ENCODE results near the gene PDE4D.

DNA sequence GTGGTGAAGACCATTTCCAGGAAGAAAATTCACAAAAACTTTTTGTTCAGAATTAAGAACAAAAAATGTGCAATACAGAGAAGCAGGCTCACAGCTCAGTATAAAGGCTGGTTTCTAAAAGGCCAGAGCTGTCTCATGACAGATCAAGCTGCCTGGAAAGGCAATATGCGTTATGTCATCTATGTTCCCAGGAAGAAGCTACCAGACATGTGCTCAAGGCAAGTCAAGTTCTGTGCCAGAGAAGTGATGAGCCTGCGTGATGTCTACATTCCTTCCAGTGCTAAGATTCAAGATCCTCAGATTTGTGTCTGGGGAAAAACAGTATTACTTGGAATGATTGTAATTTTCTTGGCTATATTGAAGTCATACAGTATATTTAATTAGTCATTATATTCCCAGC, 104.3 kb downstream of the PDE4D start:
- TF ChIP-seq, protein P1, sequence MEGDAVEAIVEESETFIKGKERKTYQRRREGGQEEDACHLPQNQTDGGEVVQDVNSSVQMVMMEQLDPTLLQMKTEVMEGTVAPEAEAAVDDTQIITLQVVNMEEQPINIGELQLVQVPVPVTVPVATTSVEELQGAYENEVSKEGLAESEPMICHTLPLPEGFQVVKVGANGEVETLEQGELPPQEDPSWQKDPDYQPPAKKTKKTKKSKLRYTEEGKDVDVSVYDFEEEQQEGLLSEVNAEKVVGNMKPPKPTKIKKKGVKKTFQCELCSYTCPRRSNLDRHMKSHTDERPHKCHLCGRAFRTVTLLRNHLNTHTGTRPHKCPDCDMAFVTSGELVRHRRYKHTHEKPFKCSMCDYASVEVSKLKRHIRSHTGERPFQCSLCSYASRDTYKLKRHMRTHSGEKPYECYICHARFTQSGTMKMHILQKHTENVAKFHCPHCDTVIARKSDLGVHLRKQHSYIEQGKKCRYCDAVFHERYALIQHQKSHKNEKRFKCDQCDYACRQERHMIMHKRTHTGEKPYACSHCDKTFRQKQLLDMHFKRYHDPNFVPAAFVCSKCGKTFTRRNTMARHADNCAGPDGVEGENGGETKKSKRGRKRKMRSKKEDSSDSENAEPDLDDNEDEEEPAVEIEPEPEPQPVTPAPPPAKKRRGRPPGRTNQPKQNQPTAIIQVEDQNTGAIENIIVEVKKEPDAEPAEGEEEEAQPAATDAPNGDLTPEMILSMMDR (IDR thresholded peaks at IDR 0.05): no peak
- TF ChIP-seq EZH2 (IDR thresholded peaks at IDR 0.05; ENCODE audit: borderline replicate concordance, insufficient read depth, low read depth, low read length, poor library complexity, severe bottlenecking): no peak
